Heart left ventricle (tissue), 13 donors: ENCODE results near the gene MAGI2.

Experiments
- POLR2A ChIP-seq, 2 donors: fragments of 450-650 bp; IDR thresholded peaks; one replicate each; pipeline ENCODE4 v1.6.1; 2017; ENCODE audit warnings: antibody characterized with exemption in 2 of 2, mild to moderate bottlenecking in 2 of 2, moderate library complexity in 2 of 2
- TF ChIP-seq, protein P1 (sequence below), 12 donors: fragments of 200-600 bp; sonication (generic) in 4 of 12; IDR thresholded peaks; one replicate each; pipeline versions ENCODE4 v1.5.0 to v1.8.0; 2018 to 2022; ENCODE audit warnings: antibody characterized with exemption in 12 of 12, mild to moderate bottlenecking in 5 of 12
- donor health status: ischemic (EF 13 %, LVEDD 7.1; RV severe dilation, severe dysfunction).
- donor health status: DM: no; HTN: yes; CAD: no.
- donor health status: DM: no; HTN: no; CAD: no.
- donor health status: ischemic (EF 25% LVEDD 6.9; RV normal size, moderate dysfunction).
- donor health status: ischemic (EF 25% LVEDD 5.7; RV mildly dilated, moderate dysfunction).
- donor health status: ischemic (EF 35%, LVEDD 5.7; RV mildly dilated, moderate dysfunction).
- donor health status: nonischemic (EF 11% LVEDD 7.7; RV severe dilation, severe dysfunction).
- donor health status: DM: yes; HTN: yes; CAD: no.
- donor health status: PGD.
- donor health status: ischemic (EF 29% LVEDD 5.4; RV normal size, mild dysfunction).
- donor health status: nonischemic (EF 23%, LVEDD 6.1; RV moderate dilation, normal function).

DNA sequence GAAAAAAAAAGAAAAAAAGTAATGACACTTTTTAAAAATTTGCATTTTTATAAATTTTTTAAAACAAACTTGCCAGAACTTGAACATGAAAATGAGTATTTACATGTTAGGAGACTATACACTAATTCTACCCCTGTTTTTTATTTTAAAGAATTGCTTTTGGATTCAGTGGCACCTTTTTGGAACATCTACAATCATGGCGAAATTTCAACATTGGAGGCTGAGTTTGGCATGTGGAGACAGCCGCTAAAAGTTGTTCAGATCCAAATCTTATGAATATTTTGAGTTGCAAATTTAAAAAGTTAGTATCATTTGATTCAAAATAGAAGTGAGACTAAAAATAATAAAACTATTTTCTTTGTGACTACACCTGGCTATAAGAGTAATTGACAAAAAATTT, 804.2 kb downstream of the MAGI2 start:
- TF ChIP-seq, protein P1, sequence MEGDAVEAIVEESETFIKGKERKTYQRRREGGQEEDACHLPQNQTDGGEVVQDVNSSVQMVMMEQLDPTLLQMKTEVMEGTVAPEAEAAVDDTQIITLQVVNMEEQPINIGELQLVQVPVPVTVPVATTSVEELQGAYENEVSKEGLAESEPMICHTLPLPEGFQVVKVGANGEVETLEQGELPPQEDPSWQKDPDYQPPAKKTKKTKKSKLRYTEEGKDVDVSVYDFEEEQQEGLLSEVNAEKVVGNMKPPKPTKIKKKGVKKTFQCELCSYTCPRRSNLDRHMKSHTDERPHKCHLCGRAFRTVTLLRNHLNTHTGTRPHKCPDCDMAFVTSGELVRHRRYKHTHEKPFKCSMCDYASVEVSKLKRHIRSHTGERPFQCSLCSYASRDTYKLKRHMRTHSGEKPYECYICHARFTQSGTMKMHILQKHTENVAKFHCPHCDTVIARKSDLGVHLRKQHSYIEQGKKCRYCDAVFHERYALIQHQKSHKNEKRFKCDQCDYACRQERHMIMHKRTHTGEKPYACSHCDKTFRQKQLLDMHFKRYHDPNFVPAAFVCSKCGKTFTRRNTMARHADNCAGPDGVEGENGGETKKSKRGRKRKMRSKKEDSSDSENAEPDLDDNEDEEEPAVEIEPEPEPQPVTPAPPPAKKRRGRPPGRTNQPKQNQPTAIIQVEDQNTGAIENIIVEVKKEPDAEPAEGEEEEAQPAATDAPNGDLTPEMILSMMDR (IDR thresholded peaks at IDR 0.05), result no peak
- TF ChIP-seq POLR2A (IDR thresholded peaks at IDR 0.05), result no peak
